Measurements from ENCODE around the gene RABGEF1. TPM values are rescaled to one million over a fixed set of nuclear protein-coding genes. Genes with fewer than 3 reads are reported as not detected.

Gene RABGEF1
- total and polyA plus RNA-seq, 2 of the 8 experiments (the other 6 are each of a cell fraction or from before 2014, with no cell fraction given): 10.2 to 18.0 TPM

DNA sequence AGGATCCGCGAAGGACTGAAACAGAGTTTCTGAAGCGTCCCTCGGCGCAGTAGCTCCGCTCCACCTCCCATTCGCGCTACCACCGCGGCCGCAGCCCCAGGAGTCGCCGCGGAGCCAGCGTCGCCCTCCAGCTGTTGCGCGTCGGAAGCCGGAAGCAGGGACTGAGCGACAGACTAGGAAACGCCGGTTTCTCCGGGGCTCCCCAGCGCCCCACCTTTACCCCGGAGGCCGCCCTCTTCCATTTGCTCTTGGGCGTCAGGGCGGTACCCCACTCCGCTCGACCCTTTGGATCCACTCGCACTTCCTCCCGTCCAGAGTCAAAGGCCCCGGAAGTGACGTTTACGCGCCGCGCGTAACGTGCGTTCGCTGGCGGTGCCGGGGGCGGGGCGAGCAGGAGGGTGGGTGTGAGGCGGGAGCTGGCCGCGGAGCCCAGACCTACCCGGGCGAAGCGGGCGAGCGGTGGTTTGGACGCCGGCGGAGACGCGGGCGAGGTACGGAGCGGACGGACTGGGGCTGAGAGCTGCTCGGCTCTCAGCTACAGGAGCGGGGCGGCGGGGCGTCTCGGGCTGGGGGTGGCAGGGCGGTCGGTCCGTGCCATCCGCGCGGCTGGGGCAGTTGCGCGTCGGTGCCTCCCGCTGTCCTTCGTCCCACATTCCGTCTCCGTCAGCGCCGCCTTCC is at the start of gene RABGEF1 (continued):
- TF ChIP-seq POU5F1 (IDR thresholded peaks at IDR 0.05; ENCODE audit: low read depth, low read length) (no peak), SP2 (IDR thresholded peaks at IDR 0.05; ENCODE audit: low read length) (no peak), KDM4A (IDR thresholded peaks at IDR 0.05; ENCODE audit: low read depth, low read length, severe bottlenecking) (peak; percentile 59), TAF1 (IDR thresholded peaks at IDR 0.05; ENCODE audit: low read depth, low read length) (peak; percentile 94), CREB1 (IDR thresholded peaks at IDR 0.05) (peak; percentile 94), ZNF274 (IDR thresholded peaks at IDR 0.05; ENCODE audit: borderline replicate concordance, extremely low read depth, low read length) (no peak), RBBP5 (IDR thresholded peaks at IDR 0.05; ENCODE audit: borderline replicate concordance, low read depth, low read length) (peak; percentile 83; the same call in 1 of the 2 replicates), JUND (IDR thresholded peaks at IDR 0.05; ENCODE audit: low read length) (no peak), RFX5 (IDR thresholded peaks at IDR 0.05; ENCODE audit: borderline replicate concordance, low read depth, low read length) (no peak), TCF12 (IDR thresholded peaks at IDR 0.05; ENCODE audit: low read depth, low read length) (no peak), KDM1A (IDR thresholded peaks at IDR 0.05; ENCODE audit: borderline replicate concordance, low read length) (no peak), POLR2A (IDR thresholded peaks at IDR 0.05; ENCODE audit: control extremely low read depth in 1 of 2, low read depth in 2 of 2, low read length in 2 of 2) (peak in 1 of 2 experiments; percentile 88; a peak in 2 of 3 replicates), POLR2AphosphoS5 (IDR thresholded peaks at IDR 0.05; ENCODE audit: low read depth, low read length) (peak; percentile 87; the same call in 1 of the 2 replicates), GTF2F1 (IDR thresholded peaks at IDR 0.05; ENCODE audit: borderline replicate concordance, low read depth, low read length) (no peak)
